Placental pericyte (primary cell): ENCODE measurements around the gene FKBP10. TPM values are rescaled to one million over a fixed set of nuclear protein-coding genes. Genes with fewer than 3 reads are reported as not detected.

Source experiments
- small RNA-seq: library from RNA; depleted of rRNA; stranded (forward); fragments of <200 nt; gene quantifications from one replicate; pipeline ENCODE3, GENCODE V24; 2012; ENCODE audit warnings: low replicate concordance
- total RNA-seq: library from RNA; depleted of rRNA; stranded (reverse); fragments of >200 nt; gene quantifications from 2 replicates; pipeline ENCODE4 v1.2.3, GENCODE V29; 2012

Gene FKBP10
- total RNA-seq = 283 and 563 TPM in 2 replicates

GRCh38 chr17:41812381-41813151 lies at the start of gene FKBP10:
Gene FKBP10 (plus strand): TSS chr17:41813004. CDS start chr17:41813035, 31 bp downstream.

GRCh38 chr17:41786227-41787020 lies 26.4 kb upstream of the FKBP10 start, which contains the start of gene JUP:
Gene JUP (minus strand): TSS chr17:41786711. CDS start chr17:41771854, 14,857 bp downstream.

GRCh38 chr17:41811549-41812380 lies 1.0 kb upstream of the FKBP10 start, which contains the start of gene P3H4:
Gene P3H4 (minus strand): TSS chr17:41811949. CDS start chr17:41811915, 34 bp downstream.

GRCh38 chr17:41835800-41836549 lies 23.2 kb downstream of the FKBP10 start, which contains the start of gene NT5C3B:
Gene NT5C3B (minus strand): TSS chr17:41836232. CDS start chr17:41836193, 39 bp downstream.

GRCh38 chr17:41837761-41838538 lies 25.1 kb downstream of the FKBP10 start, which contains the start of gene KLHL10:
Gene KLHL10 (plus strand): TSS chr17:41837825. CDS start chr17:41837933, 108 bp downstream.

GRCh38 chr17:41864836-41865595 lies 52.2 kb downstream of the FKBP10 start, which contains the start of gene KLHL11:
Gene KLHL11 (minus strand): TSS chr17:41865423. CDS start chr17:41865370, 53 bp downstream.

Small RNA genes within 50 kb of the gene (small RNA-seq; reads per million reads assigned to genes)
- gene AC125257.2 = not detected

Other genes starting within 250 kb of the FKBP10 start
- not detected in 2 replicates for gene KRT9, start 240.9 kb upstream of the FKBP10 start, total RNA-seq
- gene KRT14, start 226.1 kb upstream of the FKBP10 start, total RNA-seq = 1.0 TPM in 1 of 2 replicates, not detected in the other
- gene KRT16, start 200.2 kb upstream of the FKBP10 start, total RNA-seq = not detected in 2 replicates
- gene KRT17, start 188.4 kb upstream of the FKBP10 start, total RNA-seq = 0.66 and 5.2 TPM in 2 replicates
- gene EIF1, start 124.1 kb upstream of the FKBP10 start, total RNA-seq = 88.9 and 135 TPM in 2 replicates
- not detected in 2 replicates for gene GAST, start 100.7 kb upstream of the FKBP10 start, total RNA-seq
- gene HAP1, start 78.4 kb upstream of the FKBP10 start, total RNA-seq = 0.14 and 0.44 TPM in 2 replicates
- gene JUP, start 26.3 kb upstream of the FKBP10 start, total RNA-seq = 241 and 249 TPM in 2 replicates
- 67.0 and 95.6 TPM in 2 replicates for gene P3H4, start 1.1 kb upstream of the FKBP10 start, total RNA-seq
- gene NT5C3B, start 23.2 kb downstream of the FKBP10 start, total RNA-seq = 78.0 and 79.9 TPM in 2 replicates
- under 0.01 TPM in 1 of 2 replicates, not detected in the other for gene KLHL10, start 24.8 kb downstream of the FKBP10 start, total RNA-seq
- 27.4 and 44.2 TPM in 2 replicates for gene KLHL11, start 52.4 kb downstream of the FKBP10 start, total RNA-seq
- 417 and 421 TPM in 2 replicates for gene ACLY, start 105.9 kb downstream of the FKBP10 start, total RNA-seq
- gene ODAD4, start 117.6 kb downstream of the FKBP10 start, total RNA-seq = 0.57 and 1.3 TPM in 2 replicates
- 59.5 and 98.2 TPM in 2 replicates for gene CNP, start 153.8 kb downstream of the FKBP10 start, total RNA-seq
- 80.7 and 97.4 TPM in 2 replicates for gene DNAJC7, start 204.4 kb downstream of the FKBP10 start, total RNA-seq
- 55.8 and 60.4 TPM in 2 replicates for gene NKIRAS2, start 207.1 kb downstream of the FKBP10 start, total RNA-seq
- under 0.01 and 0.22 TPM in 2 replicates for gene C17orf113, start 237.6 kb downstream of the FKBP10 start, total RNA-seq